Caco-2 (cell line): ENCODE data around the gene MARCKS. TPM values are rescaled to one million over a fixed set of nuclear protein-coding genes. Genes with fewer than 3 reads are reported as not detected.

Source experiments
- BruUV-seq: library from RNA; stranded (reverse); fragments of 400-500 nt; replicated peaks from 2 replicates; lab custom pipeline; 2021; lab: Mats Ljungman, UMichigan
- CTCF ChIA-PET: fragments of 300-600 bp; sonication (Branson Sonifier 250); formaldehyde crosslinking; loops from one replicate; lab custom pipeline; 2022; ENCODE audit warnings: antibody characterized with exemption; lab: Charles Lee
- POLR2A ChIA-PET: fragments of 300-600 bp; sonication (Branson Sonifier 250); formaldehyde crosslinking; loops from one replicate; lab custom pipeline; 2022; ENCODE audit warnings: antibody characterized with exemption; lab: Charles Lee
- DNase-seq, 2 experiments: peaks; one replicate each; pipeline versions ENCODE4 v3.0.0 to v3.0.0-alpha.2; 2020 to 2022
- H3K27me3 ChIP-seq: replicated peaks from 2 replicates; pipeline ENCODE4 v1.6.0; 2011; ENCODE audit warnings: low read length; ENCODE audit not compliant: control insufficient read depth, insufficient read depth
- H3K36me3 ChIP-seq: 2 replicates; pipeline ENCODE4 v1.5.1; 2011; ENCODE audit warnings: low read length; ENCODE audit not compliant: control insufficient read depth, insufficient read depth
- H3K4me1 ChIP-seq: fragments of 250-450 bp; sonication (Bioruptor Pico); 2 replicates; pipeline ENCODE4 v1.5.1; 2020; ENCODE audit warnings: mild to moderate bottlenecking
- H3K4me3 ChIP-seq: 2 replicates; pipeline ENCODE4 v1.5.1; 2011; ENCODE audit warnings: low read depth, mild to moderate bottlenecking, control low read depth, low read length
- H3K9me3 ChIP-seq: fragments of 250-450 bp; sonication (Bioruptor Pico); 2 replicates; pipeline ENCODE4 v1.5.1; 2020; ENCODE audit warnings: mild to moderate bottlenecking, moderate library complexity
- H3K27ac Mint-ChIP-seq: one replicate; pipeline ENCODE4 v1.8.0; 2022; ENCODE audit warnings: mixed read lengths; ENCODE audit not compliant: unreplicated experiment
- H3K27me3 Mint-ChIP-seq: one replicate; pipeline ENCODE4 v1.8.0; 2022; ENCODE audit warnings: mixed read lengths; ENCODE audit not compliant: insufficient read depth, unreplicated experiment
- H3K36me3 Mint-ChIP-seq: one replicate; pipeline ENCODE4 v1.8.0; 2022; ENCODE audit warnings: mild to moderate bottlenecking, mixed read lengths; ENCODE audit not compliant: insufficient read depth, unreplicated experiment
- H3K4me1 Mint-ChIP-seq: one replicate; pipeline ENCODE4 v1.8.0; 2022; ENCODE audit warnings: low read depth, mixed read lengths; ENCODE audit not compliant: unreplicated experiment
- H3K4me3 Mint-ChIP-seq: one replicate; pipeline ENCODE4 v1.8.0; 2022; ENCODE audit warnings: mild to moderate bottlenecking, moderate library complexity, mixed read lengths; ENCODE audit not compliant: unreplicated experiment
- H3K9me3 Mint-ChIP-seq: one replicate; pipeline ENCODE4 v1.8.0; 2022; ENCODE audit warnings: mixed read lengths; ENCODE audit not compliant: unreplicated experiment
- intact Hi-C: fragments of 100-400 bp; cut with micrococcal nuclease; formaldehyde crosslinking; loops from one replicate; pipeline ENCODE4 v1.10.0; 2022; ENCODE audit not compliant: unreplicated experiment
- total RNA-seq: library from RNA; stranded (reverse); gene quantifications from 2 replicates; pipeline ENCODE4 v1.2.3, GENCODE V29; 2022
- TF ChIP-seq, protein P1 (sequence below), 2 experiments: fragments of 200-600 bp in 1 of 2; IDR thresholded peaks; 1 replicate in 1 of 2; 2 replicates in 1 of 2; pipeline versions ENCODE4 v1.5.1 to v1.8.0; 2011 to 2022; ENCODE audit warnings: antibody characterized with exemption in 1 of 2, control low read depth in 1 of 2, inconsistent platforms in 1 of 2, low read depth in 1 of 2, low read length in 1 of 2, mild to moderate bottlenecking in 1 of 2, moderate library complexity in 1 of 2; ENCODE audit not compliant: insufficient read depth in 1 of 2, severe bottlenecking in 1 of 2, unreplicated experiment in 1 of 2

MARCKS gene
- total RNA-seq, 1 experiment from 2014 or later: 153 TPM

GRCh38 chr6:113833537-113833936 is 23.6 kb upstream of the MARCKS start:
- Histone ChIP-seq H3K36me3 (no peaks in the 10 kb centered on the region), H3K4me3 (no peak overlapping the region), H3K4me1 (peaks cover 11% of the 10 kb centered on the region; the same call in 1 of the 2 replicates), H3K9me3 (no peaks in the 10 kb centered on the region), H3K27me3 (no peaks in the 10 kb centered on the region)
- no peak for DNase-seq
- H3K27me3 Mint-ChIP-seq: no peaks in the 10 kb centered on the region
- no peak overlapping the region for H3K27ac Mint-ChIP-seq
- no peaks in the 10 kb centered on the region for H3K4me1 Mint-ChIP-seq
- TF ChIP-seq, protein P1, sequence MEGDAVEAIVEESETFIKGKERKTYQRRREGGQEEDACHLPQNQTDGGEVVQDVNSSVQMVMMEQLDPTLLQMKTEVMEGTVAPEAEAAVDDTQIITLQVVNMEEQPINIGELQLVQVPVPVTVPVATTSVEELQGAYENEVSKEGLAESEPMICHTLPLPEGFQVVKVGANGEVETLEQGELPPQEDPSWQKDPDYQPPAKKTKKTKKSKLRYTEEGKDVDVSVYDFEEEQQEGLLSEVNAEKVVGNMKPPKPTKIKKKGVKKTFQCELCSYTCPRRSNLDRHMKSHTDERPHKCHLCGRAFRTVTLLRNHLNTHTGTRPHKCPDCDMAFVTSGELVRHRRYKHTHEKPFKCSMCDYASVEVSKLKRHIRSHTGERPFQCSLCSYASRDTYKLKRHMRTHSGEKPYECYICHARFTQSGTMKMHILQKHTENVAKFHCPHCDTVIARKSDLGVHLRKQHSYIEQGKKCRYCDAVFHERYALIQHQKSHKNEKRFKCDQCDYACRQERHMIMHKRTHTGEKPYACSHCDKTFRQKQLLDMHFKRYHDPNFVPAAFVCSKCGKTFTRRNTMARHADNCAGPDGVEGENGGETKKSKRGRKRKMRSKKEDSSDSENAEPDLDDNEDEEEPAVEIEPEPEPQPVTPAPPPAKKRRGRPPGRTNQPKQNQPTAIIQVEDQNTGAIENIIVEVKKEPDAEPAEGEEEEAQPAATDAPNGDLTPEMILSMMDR (IDR thresholded peaks at IDR 0.05; ENCODE audit: insufficient read depth in 1 of 2, low read depth in 1 of 2, low read length in 1 of 2, severe bottlenecking in 1 of 2, unreplicated experiment in 1 of 2): no peak
- BruUV-seq: no TSS peak
- ChIA-PET CTCF (no interaction called here), POLR2A (no interaction called here)
- no peaks in the 10 kb centered on the region for H3K9me3 Mint-ChIP-seq
- no peak overlapping the region for H3K4me3 Mint-ChIP-seq
- intact Hi-C loops: no loop called here
- H3K36me3 Mint-ChIP-seq: no peaks in the 10 kb centered on the region

DNA sequence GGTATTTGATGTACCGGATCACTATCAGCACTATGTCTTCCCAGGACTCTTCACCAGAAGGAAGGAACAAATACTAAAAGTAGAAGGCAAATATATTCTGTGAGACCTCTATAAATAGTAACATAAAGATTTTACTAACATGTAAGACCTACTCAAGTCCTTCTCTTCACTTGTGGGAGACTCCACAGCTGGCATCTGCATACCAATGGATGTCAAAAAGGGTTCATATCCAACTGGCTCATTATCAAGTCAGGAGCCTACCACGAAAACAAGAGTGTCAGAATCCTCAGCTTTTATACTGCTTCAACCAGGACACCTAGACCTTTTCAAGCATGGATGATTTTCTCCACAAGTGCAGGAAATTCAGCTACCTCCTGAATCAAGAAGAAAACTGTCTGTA is 20.0 kb upstream of the MARCKS start:
- H3K27me3 Mint-ChIP-seq: no peaks in the 10 kb centered on the region

DNA sequence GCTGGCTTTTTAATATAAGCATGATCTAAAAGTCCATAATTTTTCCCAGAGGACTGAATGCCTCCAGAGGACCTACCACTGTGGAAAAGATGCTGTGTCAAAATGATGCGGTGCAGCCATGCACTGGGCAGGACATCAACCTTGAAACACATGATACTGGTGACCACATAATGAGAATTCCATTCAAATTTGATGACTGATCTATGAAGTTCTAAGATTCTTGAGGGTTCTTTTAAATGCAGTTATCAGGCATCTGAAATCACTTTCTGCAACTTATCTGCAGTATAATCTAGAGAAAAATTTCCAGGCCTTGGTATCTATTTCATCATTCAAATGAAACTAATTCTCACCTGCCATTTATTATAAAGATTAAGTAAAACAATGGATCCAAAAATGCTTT is 15.0 kb upstream of the MARCKS start:
- H3K4me3 ChIP-seq: no peak overlapping the region
- no peak overlapping the region for H3K4me3 Mint-ChIP-seq
- no peak overlapping the region for H3K27ac Mint-ChIP-seq
- no TSS peak for BruUV-seq
- POLR2A ChIA-PET: no interaction called here
- CTCF ChIA-PET: no interaction called here
- H3K4me1 Mint-ChIP-seq: peaks cover 17% of the 10 kb centered on the region
- TF ChIP-seq, protein P1 (IDR thresholded peaks at IDR 0.05; ENCODE audit: insufficient read depth in 1 of 2, low read depth in 1 of 2, low read length in 1 of 2, severe bottlenecking in 1 of 2, unreplicated experiment in 1 of 2): no peak
- H3K4me1 ChIP-seq: peaks cover 26% of the 10 kb centered on the region
- H3K27me3 Mint-ChIP-seq: no peaks in the 10 kb centered on the region
- no peaks in the 10 kb centered on the region for H3K27me3 ChIP-seq
- H3K36me3 Mint-ChIP-seq: peaks cover 9% of the 10 kb centered on the region
- intact Hi-C loops: no loop called here
- no peaks in the 10 kb centered on the region for H3K36me3 ChIP-seq
- H3K9me3 Mint-ChIP-seq: no peaks in the 10 kb centered on the region
- no peak for DNase-seq
- H3K9me3 ChIP-seq: no peaks in the 10 kb centered on the region

More for the DNA sequence above, 20.0 kb upstream of the MARCKS start:
- Mint-ChIP-seq H3K27ac (no peak overlapping the region), H3K4me1 (no peaks in the 10 kb centered on the region), H3K9me3 (no peaks in the 10 kb centered on the region), H3K36me3 (no peaks in the 10 kb centered on the region), H3K4me3 (no peak overlapping the region)
- ChIA-PET POLR2A (no interaction called here), CTCF (no interaction called here)
- no TSS peak for BruUV-seq
- Histone ChIP-seq H3K36me3 (no peaks in the 10 kb centered on the region), H3K4me3 (no peak overlapping the region), H3K4me1 (no peaks in the 10 kb centered on the region), H3K9me3 (no peaks in the 10 kb centered on the region), H3K27me3 (no peaks in the 10 kb centered on the region)
- intact Hi-C loops: no loop called here
- TF ChIP-seq, protein P1 (IDR thresholded peaks at IDR 0.05; ENCODE audit: insufficient read depth in 1 of 2, low read depth in 1 of 2, low read length in 1 of 2, severe bottlenecking in 1 of 2, unreplicated experiment in 1 of 2): no peak
- no peak for DNase-seq
